ENCODE results near the gene NPLOC4.

NPLOC4 gene

GRCh38 chr17:81514739-81515529 lies 122.0 kb downstream of the NPLOC4 start:
- FAIRE-seq, result no peak

GRCh38 chr17:81514489-81514738 lies 122.5 kb downstream of the NPLOC4 start:
- no peak for FAIRE-seq

- FAIRE-seq, result no peak
Measured at GRCh38 chr17:81513753-81514488, 123.0 kb downstream of the NPLOC4 start.

GRCh38 chr17:81513372-81513752 lies 123.5 kb downstream of the NPLOC4 start:
- no peak for FAIRE-seq

GRCh38 chr17:81512562-81513371 lies 124.1 kb downstream of the NPLOC4 start, which contains the start of gene ACTG1:
TSS of gene ACTG1 (minus strand) at chr17:81512799. CDS start at chr17:81512354, 445 bp downstream.
- FAIRE-seq, result no peak

- FAIRE-seq, result no peak
Measured at GRCh38 chr17:81511804-81512561, 124.9 kb downstream of the NPLOC4 start.

- FAIRE-seq, result no peak
Measured at GRCh38 chr17:81511554-81511803, 125.4 kb downstream of the NPLOC4 start.

- FAIRE-seq, result no peak
Measured at GRCh38 chr17:81510785-81511553, 125.9 kb downstream of the NPLOC4 start.

- FAIRE-seq, result no peak
Measured at GRCh38 chr17:81509972-81510784, 126.7 kb downstream of the NPLOC4 start.

- no peak for FAIRE-seq
Measured at GRCh38 chr17:81509207-81509971, 127.5 kb downstream of the NPLOC4 start.

- no peak for FAIRE-seq
Measured at GRCh38 chr17:81508639-81509206, 128.2 kb downstream of the NPLOC4 start.
